WTC11 (cell line): ENCODE data around the gene GSTP1. TPM values are rescaled to one million over a fixed set of nuclear protein-coding genes. Genes with fewer than 3 reads are reported as not detected.

Experiments
- ARID4B ChIP-seq: sonication (generic); formaldehyde crosslinking; IDR thresholded peaks from 2 replicates; pipeline ENCODE4 v1.8.0; 2023; ENCODE audit warnings: missing genetic modification reagents, mild to moderate bottlenecking, borderline replicate concordance
- ATF2 ChIP-seq: sonication (generic); formaldehyde crosslinking; IDR thresholded peaks from 2 replicates; pipeline ENCODE4 v1.8.1; 2022; ENCODE audit warnings: low read depth, missing genetic modification reagents, borderline replicate concordance
- E2F1 ChIP-seq: sonication (generic); formaldehyde crosslinking; IDR thresholded peaks from 2 replicates; pipeline ENCODE4 v1.8.0; 2022; ENCODE audit warnings: mild to moderate bottlenecking, missing genetic modification reagents
- ESRRA ChIP-seq: sonication (generic); formaldehyde crosslinking; IDR thresholded peaks from 2 replicates; pipeline ENCODE4 v1.8.1; 2022; ENCODE audit warnings: mild to moderate bottlenecking, missing genetic modification reagents, borderline replicate concordance
- ETV6 ChIP-seq: sonication (generic); formaldehyde crosslinking; IDR thresholded peaks from 2 replicates; pipeline ENCODE4 v1.8.1; 2022; ENCODE audit warnings: mild to moderate bottlenecking, missing genetic modification reagents
- GRHL2 ChIP-seq: fragments of 250-450 bp; sonication (Bioruptor Pico); IDR thresholded peaks from 2 replicates; pipeline ENCODE4 v1.8.0; 2022; ENCODE audit warnings: mild to moderate bottlenecking, moderate library complexity; ENCODE audit not compliant: insufficient replicate concordance, severe bottlenecking
- JAZF1 ChIP-seq: fragments of 250-450 bp; sonication (Bioruptor Pico); IDR thresholded peaks from 2 replicates; pipeline ENCODE4 v1.9.0; 2021; ENCODE audit warnings: moderate library complexity, mild to moderate bottlenecking, inconsistent platforms
- JUN ChIP-seq: sonication (generic); formaldehyde crosslinking; IDR thresholded peaks from 2 replicates; pipeline ENCODE4 v1.8.0; 2023; ENCODE audit warnings: mild to moderate bottlenecking, missing genetic modification reagents
- MLX ChIP-seq: sonication (generic); formaldehyde crosslinking; IDR thresholded peaks from 2 replicates; pipeline ENCODE4 v1.8.1; 2023; ENCODE audit warnings: mild to moderate bottlenecking, missing genetic modification reagents, moderate library complexity
- NFE2L1 ChIP-seq: sonication (generic); formaldehyde crosslinking; IDR thresholded peaks from 2 replicates; pipeline ENCODE4 v1.8.1; 2023; ENCODE audit warnings: missing genetic modification reagents
- NR2C2 ChIP-seq: sonication (generic); formaldehyde crosslinking; IDR thresholded peaks from 2 replicates; pipeline ENCODE4 v1.8.0; 2022; ENCODE audit warnings: mild to moderate bottlenecking, missing genetic modification reagents
- PREB ChIP-seq: sonication (generic); formaldehyde crosslinking; IDR thresholded peaks from 2 replicates; pipeline ENCODE4 v1.8.1; 2022; ENCODE audit warnings: mild to moderate bottlenecking, missing genetic modification reagents, moderate library complexity, borderline replicate concordance
- SMAD4 ChIP-seq: sonication (generic); formaldehyde crosslinking; IDR thresholded peaks from 2 replicates; pipeline ENCODE4 v1.8.0; 2022; ENCODE audit warnings: mild to moderate bottlenecking, missing genetic modification reagents
- ZNF317 ChIP-seq: sonication (generic); formaldehyde crosslinking; IDR thresholded peaks from 2 replicates; pipeline ENCODE4 v1.8.1; 2023; ENCODE audit warnings: low read depth, mild to moderate bottlenecking, moderate library complexity, missing genetic modification reagents, borderline replicate concordance
- ZNF416 ChIP-seq: fragments of 250-450 bp; sonication (Bioruptor Pico); IDR thresholded peaks from 2 replicates; pipeline ENCODE4 v1.9.0; 2021; ENCODE audit warnings: mild to moderate bottlenecking, inconsistent platforms
- ZNF423 ChIP-seq: fragments of 250-450 bp; sonication (Bioruptor Pico); IDR thresholded peaks from 2 replicates; pipeline ENCODE4 v2.1.2; 2022; ENCODE audit warnings: mild to moderate bottlenecking, moderate library complexity
- ZNF671 ChIP-seq: fragments of 250-450 bp; sonication (Bioruptor Pico); IDR thresholded peaks from 2 replicates; pipeline ENCODE4 v1.8.0; 2021; ENCODE audit warnings: mild to moderate bottlenecking
- total RNA-seq: library from RNA; stranded (reverse); gene quantifications from 3 replicates; pipeline ENCODE4 v1.2.3, GENCODE V29; 2021
- TF ChIP-seq, protein P1 (sequence below): sonication (generic); formaldehyde crosslinking; IDR thresholded peaks from 2 replicates; pipeline ENCODE4 v1.8.1; 2022; ENCODE audit warnings: mild to moderate bottlenecking, moderate library complexity, missing genetic modification reagents
- TF ChIP-seq, protein P2 (sequence below): sonication (generic); formaldehyde crosslinking; IDR thresholded peaks from 2 replicates; pipeline ENCODE4 v1.8.1; 2023; ENCODE audit warnings: mild to moderate bottlenecking, missing genetic modification reagents, borderline replicate concordance
- TF ChIP-seq, protein P3 (sequence below): sonication (generic); formaldehyde crosslinking; IDR thresholded peaks from 2 replicates; pipeline ENCODE4 v1.8.1; 2023; ENCODE audit warnings: mild to moderate bottlenecking, missing genetic modification reagents, moderate library complexity
- TF ChIP-seq, protein P4 (sequence below): sonication (generic); formaldehyde crosslinking; IDR thresholded peaks from 2 replicates; pipeline ENCODE4 v1.8.1; 2022; ENCODE audit warnings: missing genetic modification reagents, borderline replicate concordance

GSTP1 gene
- total RNA-seq, 1 experiment from 2014 or later: 1,452 TPM

DNA sequence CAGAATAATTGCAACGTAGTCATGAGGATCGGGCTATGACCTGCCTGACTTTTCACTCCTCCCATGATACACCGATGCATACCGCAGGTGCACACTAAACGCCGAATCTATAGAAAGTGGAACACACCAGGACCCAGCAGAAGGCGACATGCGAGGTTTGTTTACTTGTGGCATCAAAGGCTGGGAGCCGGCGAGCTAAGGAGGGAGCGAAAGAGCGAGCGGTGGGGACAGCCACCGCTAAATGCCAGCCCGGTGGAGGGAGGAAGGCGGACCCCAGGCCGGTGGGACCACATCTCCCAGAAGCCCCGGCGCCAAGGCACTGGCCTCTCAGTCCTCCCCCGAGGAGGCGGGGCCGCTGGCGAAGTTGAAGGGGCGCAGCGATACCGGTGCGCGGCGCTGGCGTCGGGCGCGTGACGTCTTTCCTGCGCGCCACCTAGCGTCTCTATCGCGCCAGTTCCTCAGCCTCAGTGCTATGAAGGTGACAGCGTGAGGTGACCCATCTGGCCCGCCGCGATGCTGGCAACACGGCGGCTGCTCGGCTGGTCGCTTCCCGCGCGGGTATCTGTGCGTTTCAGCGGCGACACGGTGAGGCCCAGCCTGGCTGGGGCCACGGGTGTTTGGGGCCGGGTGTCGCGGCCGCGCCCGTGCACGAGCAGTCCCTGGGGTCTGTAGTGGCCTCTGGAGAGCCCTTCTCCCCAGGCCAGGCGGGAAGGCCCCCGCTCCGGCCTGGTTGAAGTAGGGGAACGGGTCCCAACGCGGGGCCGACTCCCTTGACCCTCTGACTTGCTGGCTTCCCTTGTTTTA is 23.1 kb downstream of the GSTP1 start, which contains the start of gene NDUFV1 (continued):
- TF ChIP-seq ARID4B (peak; percentile 86; the same call in 1 of the 2 replicates), SMAD4 (CRISPR knock-in tag) (no peak), JAZF1 (CRISPR knock-in tag) (no peak), ZNF423 (CRISPR knock-in tag) (no peak), NR2C2 (CRISPR knock-in tag) (no peak), ESRRA (CRISPR knock-in tag) (no peak), ZNF317 (no peak), NFE2L1 (CRISPR knock-in tag) (no peak), E2F1 (no peak), ATF2 (CRISPR knock-in tag) (no peak), ZNF416 (CRISPR knock-in tag) (no peak), ETV6 (CRISPR knock-in tag) (peak; percentile 65; the same call in 1 of the 2 replicates), JUN (CRISPR knock-in tag) (0 out of 2 replicates have a peak, but pooled peaks have one; percentile 31), ZNF671 (CRISPR knock-in tag) (no peak), MLX (CRISPR knock-in tag) (0 out of 2 replicates have a peak, but pooled peaks have one; percentile 35), GRHL2 (CRISPR knock-in tag) (no peak), PREB (CRISPR knock-in tag) (no peak)
- TF ChIP-seq, protein P1, sequence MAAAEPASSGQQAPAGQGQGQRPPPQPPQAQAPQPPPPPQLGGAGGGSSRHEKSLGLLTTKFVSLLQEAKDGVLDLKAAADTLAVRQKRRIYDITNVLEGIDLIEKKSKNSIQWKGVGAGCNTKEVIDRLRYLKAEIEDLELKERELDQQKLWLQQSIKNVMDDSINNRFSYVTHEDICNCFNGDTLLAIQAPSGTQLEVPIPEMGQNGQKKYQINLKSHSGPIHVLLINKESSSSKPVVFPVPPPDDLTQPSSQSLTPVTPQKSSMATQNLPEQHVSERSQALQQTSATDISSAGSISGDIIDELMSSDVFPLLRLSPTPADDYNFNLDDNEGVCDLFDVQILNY (CRISPR knock-in tag): peak; percentile 69
- TF ChIP-seq, protein P2, sequence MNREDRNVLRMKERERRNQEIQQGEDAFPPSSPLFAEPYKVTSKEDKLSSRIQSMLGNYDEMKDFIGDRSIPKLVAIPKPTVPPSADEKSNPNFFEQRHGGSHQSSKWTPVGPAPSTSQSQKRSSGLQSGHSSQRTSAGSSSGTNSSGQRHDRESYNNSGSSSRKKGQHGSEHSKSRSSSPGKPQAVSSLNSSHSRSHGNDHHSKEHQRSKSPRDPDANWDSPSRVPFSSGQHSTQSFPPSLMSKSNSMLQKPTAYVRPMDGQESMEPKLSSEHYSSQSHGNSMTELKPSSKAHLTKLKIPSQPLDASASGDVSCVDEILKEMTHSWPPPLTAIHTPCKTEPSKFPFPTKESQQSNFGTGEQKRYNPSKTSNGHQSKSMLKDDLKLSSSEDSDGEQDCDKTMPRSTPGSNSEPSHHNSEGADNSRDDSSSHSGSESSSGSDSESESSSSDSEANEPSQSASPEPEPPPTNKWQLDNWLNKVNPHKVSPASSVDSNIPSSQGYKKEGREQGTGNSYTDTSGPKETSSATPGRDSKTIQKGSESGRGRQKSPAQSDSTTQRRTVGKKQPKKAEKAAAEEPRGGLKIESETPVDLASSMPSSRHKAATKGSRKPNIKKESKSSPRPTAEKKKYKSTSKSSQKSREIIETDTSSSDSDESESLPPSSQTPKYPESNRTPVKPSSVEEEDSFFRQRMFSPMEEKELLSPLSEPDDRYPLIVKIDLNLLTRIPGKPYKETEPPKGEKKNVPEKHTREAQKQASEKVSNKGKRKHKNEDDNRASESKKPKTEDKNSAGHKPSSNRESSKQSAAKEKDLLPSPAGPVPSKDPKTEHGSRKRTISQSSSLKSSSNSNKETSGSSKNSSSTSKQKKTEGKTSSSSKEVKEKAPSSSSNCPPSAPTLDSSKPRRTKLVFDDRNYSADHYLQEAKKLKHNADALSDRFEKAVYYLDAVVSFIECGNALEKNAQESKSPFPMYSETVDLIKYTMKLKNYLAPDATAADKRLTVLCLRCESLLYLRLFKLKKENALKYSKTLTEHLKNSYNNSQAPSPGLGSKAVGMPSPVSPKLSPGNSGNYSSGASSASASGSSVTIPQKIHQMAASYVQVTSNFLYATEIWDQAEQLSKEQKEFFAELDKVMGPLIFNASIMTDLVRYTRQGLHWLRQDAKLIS (CRISPR knock-in tag): no peak
- TF ChIP-seq, protein P3, sequence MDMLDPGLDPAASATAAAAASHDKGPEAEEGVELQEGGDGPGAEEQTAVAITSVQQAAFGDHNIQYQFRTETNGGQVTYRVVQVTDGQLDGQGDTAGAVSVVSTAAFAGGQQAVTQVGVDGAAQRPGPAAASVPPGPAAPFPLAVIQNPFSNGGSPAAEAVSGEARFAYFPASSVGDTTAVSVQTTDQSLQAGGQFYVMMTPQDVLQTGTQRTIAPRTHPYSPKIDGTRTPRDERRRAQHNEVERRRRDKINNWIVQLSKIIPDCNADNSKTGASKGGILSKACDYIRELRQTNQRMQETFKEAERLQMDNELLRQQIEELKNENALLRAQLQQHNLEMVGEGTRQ (CRISPR knock-in tag): peak; percentile 54
- TF ChIP-seq, protein P4, sequence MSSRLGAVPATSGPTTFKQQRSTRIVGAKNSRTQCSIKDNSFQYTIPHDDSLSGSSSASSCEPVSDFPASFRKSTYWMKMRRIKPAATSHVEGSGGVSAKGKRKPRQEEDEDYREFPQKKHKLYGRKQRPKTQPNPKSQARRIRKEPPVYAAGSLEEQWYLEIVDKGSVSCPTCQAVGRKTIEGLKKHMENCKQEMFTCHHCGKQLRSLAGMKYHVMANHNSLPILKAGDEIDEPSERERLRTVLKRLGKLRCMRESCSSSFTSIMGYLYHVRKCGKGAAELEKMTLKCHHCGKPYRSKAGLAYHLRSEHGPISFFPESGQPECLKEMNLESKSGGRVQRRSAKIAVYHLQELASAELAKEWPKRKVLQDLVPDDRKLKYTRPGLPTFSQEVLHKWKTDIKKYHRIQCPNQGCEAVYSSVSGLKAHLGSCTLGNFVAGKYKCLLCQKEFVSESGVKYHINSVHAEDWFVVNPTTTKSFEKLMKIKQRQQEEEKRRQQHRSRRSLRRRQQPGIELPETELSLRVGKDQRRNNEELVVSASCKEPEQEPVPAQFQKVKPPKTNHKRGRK (CRISPR knock-in tag): no peak
